GM19438 (cell line): Measurements from ENCODE around the gene CDK15.
A peak's percentile ranks its signal among the peaks of the same experiment; 100 is the strongest.
"Not testable (repeated sequence)": the region's sequence is repeated elsewhere in the genome, so short reads cannot be mapped to it uniquely, and the experiment has no call there.

Experiments used
- ATAC-seq: cut with Tn5 transposase; IDR thresholded peaks from one replicate; pipeline ENCODE4 v1.9.1; 2021; ENCODE audit warnings: low read depth; ENCODE audit not compliant: unreplicated experiment

CDK15 gene

GRCh38 chr2:201806442-201807170 lies at the start of gene CDK15:
CDK15 (plus strand) TSS chr2:201806537; CDS start chr2:201806665, 128 bp downstream.
- ATAC-seq, result no peak

- ATAC-seq, result no peak
Measured at GRCh38 chr2:201758234-201758633, 48.1 kb upstream of the CDK15 start.

- no peak for ATAC-seq
Measured at GRCh38 chr2:201758873-201759272, 47.5 kb upstream of the CDK15 start.

- no peak for ATAC-seq
Measured at GRCh38 chr2:201759567-201759966, 46.8 kb upstream of the CDK15 start.

- ATAC-seq, result no peak
Measured at GRCh38 chr2:201761101-201761500, 45.2 kb upstream of the CDK15 start.

GRCh38 chr2:201764469-201764868 lies 41.9 kb upstream of the CDK15 start:
- ATAC-seq, result not testable (repeated sequence)

GRCh38 chr2:201765799-201766198 lies 40.5 kb upstream of the CDK15 start:
- ATAC-seq, result no peak

- no peak for ATAC-seq
Measured at GRCh38 chr2:201768918-201769317, 37.4 kb upstream of the CDK15 start.

GRCh38 chr2:201769666-201770373 lies 36.5 kb upstream of the CDK15 start:
- ATAC-seq, result no peak

GRCh38 chr2:201773990-201774389 lies 32.3 kb upstream of the CDK15 start:
- ATAC-seq, result no peak

GRCh38 chr2:201774546-201774945 lies 31.8 kb upstream of the CDK15 start:
- ATAC-seq, result no peak

GRCh38 chr2:201775326-201775725 lies 31.0 kb upstream of the CDK15 start:
- no peak for ATAC-seq

- no peak for ATAC-seq
Measured at GRCh38 chr2:201777043-201777442, 29.3 kb upstream of the CDK15 start.

GRCh38 chr2:201777869-201778268 lies 28.5 kb upstream of the CDK15 start:
- no peak for ATAC-seq

GRCh38 chr2:201779901-201780673 lies 26.2 kb upstream of the CDK15 start:
- ATAC-seq, result no peak

GRCh38 chr2:201780674-201781493 lies 25.5 kb upstream of the CDK15 start, which contains the start of gene ALS2:
ALS2 (minus strand) TSS chr2:201780933; CDS start chr2:201768885, 12,048 bp downstream.
- ATAC-seq, result peak; percentile 98

GRCh38 chr2:201781557-201782051 lies 24.7 kb upstream of the CDK15 start:
- no peak for ATAC-seq

- ATAC-seq, result no peak
Measured at GRCh38 chr2:201784563-201784962, 21.8 kb upstream of the CDK15 start.

GRCh38 chr2:201785135-201785534 lies 21.2 kb upstream of the CDK15 start:
- ATAC-seq, result no peak

GRCh38 chr2:201786471-201786870 lies 19.9 kb upstream of the CDK15 start:
- ATAC-seq, result no peak
